OCI-LY3 (cell line): ENCODE data around the gene DIPK1B.

ENCODE experiments used
- H2AFZ ChIP-seq: fragments of 200-600, 300-600 bp; shearing (Covaris generic); 2 replicates; pipeline ENCODE4 v1.6.0; 2014; ENCODE audit warnings: antibody characterized with exemption, low read depth, low read length
- H3K27ac ChIP-seq: fragments of 200-600, 300-600 bp; sonication (generic); 2 replicates; pipeline ENCODE4 v1.5.1; 2014; ENCODE audit warnings: mild to moderate bottlenecking, low read length, moderate library complexity, mixed read lengths
- H3K27me3 ChIP-seq: fragments of 200-600, 300-600 bp; sonication (generic); 2 replicates; pipeline ENCODE4 v1.6.1; 2014; ENCODE audit warnings: low read depth, low read length, mixed read lengths
- H3K36me3 ChIP-seq: fragments of 200-600, 300-600 bp; sonication (generic); replicated peaks from 2 replicates; pipeline ENCODE3; 2014; ENCODE audit warnings: low read depth, low read length, mixed read lengths
- H3K4me1 ChIP-seq: fragments of 300-600, 200-600 bp; sonication (generic); 2 replicates; pipeline ENCODE4 v1.6.1; 2014; ENCODE audit warnings: low read length, mixed read lengths
- H3K4me2 ChIP-seq: fragments of 200-600, 300-600 bp; sonication (generic); 2 replicates; pipeline ENCODE4 v1.6.1; 2014; ENCODE audit warnings: low read length, mixed read lengths
- H3K4me3 ChIP-seq: fragments of 300-600, 200-600 bp; sonication (generic); 2 replicates; pipeline ENCODE4 v1.5.1; 2014; ENCODE audit warnings: antibody characterized with exemption, mild to moderate bottlenecking, low read length, moderate library complexity
- H3K79me2 ChIP-seq: fragments of 300-600, 200-600 bp; shearing (Covaris generic); 2 replicates; pipeline ENCODE4 v1.6.1; 2014; ENCODE audit warnings: mild to moderate bottlenecking, low read length, mixed read lengths
- H3K9ac ChIP-seq: fragments of 300-600, 200-600 bp; shearing (Covaris generic); 2 replicates; pipeline ENCODE4 v1.6.0; 2014; ENCODE audit warnings: mild to moderate bottlenecking, low read length, moderate library complexity
- H3K9me3 ChIP-seq: fragments of 200-600, 300-600 bp; shearing (Covaris generic); 2 replicates; pipeline ENCODE4 v1.6.1; 2014; ENCODE audit warnings: low read length, mixed read lengths; ENCODE audit not compliant: insufficient read depth
- H4K20me1 ChIP-seq: fragments of 200-600, 300-600 bp; sonication (generic); 2 replicates; pipeline ENCODE4 v1.6.1; 2016; ENCODE audit warnings: low read length, mixed read lengths; ENCODE audit not compliant: insufficient read depth
- EZH2phosphoT487 ChIP-seq: fragments of 200-600 bp; shearing (Covaris generic); IDR thresholded peaks from 2 replicates; pipeline ENCODE4 v1.6.1; 2018; ENCODE audit warnings: antibody characterized with exemption, mixed run types, low read depth
- TF ChIP-seq, protein P1 (sequence below): fragments of 200-600, 300-600 bp; sonication (generic); IDR thresholded peaks from 2 replicates; pipeline ENCODE4 v1.5.1; 2014; ENCODE audit warnings: antibody characterized with exemption, low read length, low read depth

The DIPK1B gene

GRCh38 chr9:136665111-136665703 lies 47.2 kb upstream of the DIPK1B start:
- H3K36me3 ChIP-seq = no peaks in the 10 kb centered on the region
- H3K79me2 ChIP-seq = no peaks in the 10 kb centered on the region
- peaks cover 43% of the 10 kb centered on the region for H3K27me3 ChIP-seq
- no peaks in the 10 kb centered on the region for H3K9me3 ChIP-seq
- H2AFZ ChIP-seq = no peak overlapping the region
- no peak overlapping the region for H3K4me3 ChIP-seq
- no peak overlapping the region for H3K27ac ChIP-seq
- no peaks in the 10 kb centered on the region for H3K4me1 ChIP-seq
- H4K20me1 ChIP-seq = no peaks in the 10 kb centered on the region
- TF ChIP-seq, protein P1, sequence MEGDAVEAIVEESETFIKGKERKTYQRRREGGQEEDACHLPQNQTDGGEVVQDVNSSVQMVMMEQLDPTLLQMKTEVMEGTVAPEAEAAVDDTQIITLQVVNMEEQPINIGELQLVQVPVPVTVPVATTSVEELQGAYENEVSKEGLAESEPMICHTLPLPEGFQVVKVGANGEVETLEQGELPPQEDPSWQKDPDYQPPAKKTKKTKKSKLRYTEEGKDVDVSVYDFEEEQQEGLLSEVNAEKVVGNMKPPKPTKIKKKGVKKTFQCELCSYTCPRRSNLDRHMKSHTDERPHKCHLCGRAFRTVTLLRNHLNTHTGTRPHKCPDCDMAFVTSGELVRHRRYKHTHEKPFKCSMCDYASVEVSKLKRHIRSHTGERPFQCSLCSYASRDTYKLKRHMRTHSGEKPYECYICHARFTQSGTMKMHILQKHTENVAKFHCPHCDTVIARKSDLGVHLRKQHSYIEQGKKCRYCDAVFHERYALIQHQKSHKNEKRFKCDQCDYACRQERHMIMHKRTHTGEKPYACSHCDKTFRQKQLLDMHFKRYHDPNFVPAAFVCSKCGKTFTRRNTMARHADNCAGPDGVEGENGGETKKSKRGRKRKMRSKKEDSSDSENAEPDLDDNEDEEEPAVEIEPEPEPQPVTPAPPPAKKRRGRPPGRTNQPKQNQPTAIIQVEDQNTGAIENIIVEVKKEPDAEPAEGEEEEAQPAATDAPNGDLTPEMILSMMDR = no peak
- TF ChIP-seq EZH2phosphoT487 = no peak
- no peak overlapping the region for H3K4me2 ChIP-seq
- H3K9ac ChIP-seq = no peak overlapping the region

- Histone ChIP-seq H3K27ac (no peak overlapping the region), H3K4me3 (no peak overlapping the region), H3K4me2 (no peak overlapping the region), H3K4me1 (no peaks in the 10 kb centered on the region), H4K20me1 (no peaks in the 10 kb centered on the region), H3K9ac (no peak overlapping the region), H2AFZ (no peak overlapping the region), H3K27me3 (peaks cover 43% of the 10 kb centered on the region), H3K79me2 (no peaks in the 10 kb centered on the region), H3K9me3 (no peaks in the 10 kb centered on the region), H3K36me3 (no peaks in the 10 kb centered on the region)
- TF ChIP-seq, protein P1 = no peak
- TF ChIP-seq EZH2phosphoT487 = no peak
Measured at GRCh38 chr9:136665704-136666371, 46.5 kb upstream of the DIPK1B start.

- Histone ChIP-seq H3K4me1 (no peaks in the 10 kb centered on the region), H3K27me3 (peaks cover 36% of the 10 kb centered on the region), H3K4me3 (no peak overlapping the region), H3K27ac (no peak overlapping the region), H3K9me3 (no peaks in the 10 kb centered on the region), H3K9ac (no peak overlapping the region), H3K36me3 (no peaks in the 10 kb centered on the region), H3K79me2 (no peaks in the 10 kb centered on the region), H3K4me2 (no peak overlapping the region), H4K20me1 (no peaks in the 10 kb centered on the region), H2AFZ (no peak overlapping the region)
- TF ChIP-seq, protein P1 = no peak
- no peak for TF ChIP-seq EZH2phosphoT487
Measured at GRCh38 chr9:136666372-136667213, 45.8 kb upstream of the DIPK1B start.
